Ectodermal cell (in vitro differentiated cells): ENCODE measurements around the gene SEPHS1.

Source experiments
- H3K27ac ChIP-seq: 2 replicates; pipeline ENCODE4 v1.7.0; 2013; ENCODE audit warnings: mild to moderate bottlenecking, low read depth, low read length; ENCODE audit not compliant: insufficient read depth, poor library complexity, severe bottlenecking
- H3K27me3 ChIP-seq: 2 replicates; pipeline ENCODE4 v1.7.0; 2013; ENCODE audit warnings: mild to moderate bottlenecking, low read length; ENCODE audit not compliant: insufficient read depth, control insufficient read depth, poor library complexity, severe bottlenecking
- H3K36me3 ChIP-seq: one replicate; pipeline ENCODE4 v1.7.0; 2013; ENCODE audit warnings: low read length; ENCODE audit not compliant: control insufficient read depth, insufficient read depth
- H3K4me1 ChIP-seq: one replicate; pipeline ENCODE4 v1.7.0; 2013; ENCODE audit warnings: low read length; ENCODE audit not compliant: control insufficient read depth, insufficient read depth
- H3K4me3 ChIP-seq: 2 replicates; pipeline ENCODE4 v1.7.0; 2013; ENCODE audit warnings: low read depth, low read length, control low read depth; ENCODE audit not compliant: insufficient read depth
- H3K9me3 ChIP-seq: 2 replicates; pipeline ENCODE4 v1.7.0; 2013; ENCODE audit warnings: mild to moderate bottlenecking, low read length, moderate library complexity; ENCODE audit not compliant: control insufficient read depth
- WGBS, 2 experiments: methylation state at CpG; one replicate each; pipeline ENCODE4 v1.1.7; 2013; ENCODE audit warnings: missing lambda C conversion rate in 2 of 2; 5-methylcytosine and 5-hydroxymethylcytosine counted together

The SEPHS1 gene

DNA sequence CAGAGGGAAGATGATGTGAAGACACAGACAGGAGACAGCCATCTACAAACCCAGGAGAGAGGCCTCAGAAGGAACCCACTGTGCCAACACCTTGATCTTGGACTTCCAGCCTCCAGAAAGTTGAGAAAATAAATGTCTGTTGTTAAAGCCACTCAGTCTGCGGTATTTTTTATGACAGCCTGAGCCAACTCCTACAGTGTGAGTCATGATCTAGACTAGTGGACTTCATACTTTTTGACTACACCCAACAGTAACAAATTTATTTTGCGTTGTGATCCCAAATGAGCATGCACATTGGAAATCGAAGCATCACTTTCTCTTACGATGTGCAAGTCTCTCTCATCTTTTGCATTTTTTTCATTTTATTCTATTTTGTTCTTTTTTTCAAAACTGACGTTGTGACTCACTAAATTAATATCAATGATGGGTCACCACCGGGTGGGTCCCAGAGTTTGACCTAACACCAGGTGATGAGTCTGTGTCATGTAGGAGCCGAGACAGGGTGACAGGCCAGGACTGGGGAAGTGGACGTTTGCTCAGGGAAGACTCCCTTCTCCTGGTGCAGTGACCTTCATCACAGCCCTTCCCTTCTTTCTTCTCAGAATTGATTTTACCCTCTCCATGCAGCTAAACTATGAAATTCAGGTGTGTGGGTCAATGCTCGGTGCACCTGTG is 77.1 kb downstream of the SEPHS1 start:
- H3K4me1 ChIP-seq = no peaks in the 10 kb centered on the region
- H3K9me3 ChIP-seq = no peaks in the 10 kb centered on the region
- no peak overlapping the region for H3K4me3 ChIP-seq
- no peaks in the 10 kb centered on the region for H3K36me3 ChIP-seq
- WGBS, 2 experiments = 89% methylated on average over 9 of the region's 9 CpGs
- no peaks in the 10 kb centered on the region for H3K27me3 ChIP-seq
- no peak overlapping the region for H3K27ac ChIP-seq

GRCh38 chr10:13268841-13269240 is 79.3 kb downstream of the SEPHS1 start:
- Histone ChIP-seq H3K4me3 (no peak overlapping the region), H3K9me3 (no peaks in the 10 kb centered on the region), H3K27ac (peak overlapping the region; percentile 52), H3K36me3 (no peaks in the 10 kb centered on the region), H3K27me3 (no peaks in the 10 kb centered on the region), H3K4me1 (no peaks in the 10 kb centered on the region)
- WGBS, 2 experiments = 54 to 68% methylated on average over 2 to 3 of the region's 3 CpGs

DNA sequence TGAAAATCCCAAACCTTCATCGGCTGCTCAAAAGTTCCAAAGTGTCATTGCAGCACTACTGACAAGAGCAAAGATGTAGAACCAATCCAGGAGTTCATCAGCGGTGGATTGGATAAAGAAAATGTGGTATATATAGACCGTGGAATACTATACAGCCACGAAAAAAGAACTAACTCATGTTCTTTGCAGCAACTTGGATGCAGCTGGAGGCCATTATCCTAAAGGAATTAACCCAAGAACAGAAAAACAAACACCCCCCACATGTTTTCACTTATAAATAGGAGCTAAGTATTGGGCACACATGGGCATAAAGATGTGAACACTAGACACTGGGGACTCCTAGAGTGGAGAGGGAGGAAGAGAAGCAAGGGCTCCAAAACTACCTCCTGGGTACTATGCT is 79.8 kb downstream of the SEPHS1 start:
- Histone ChIP-seq H3K27me3 (no peaks in the 10 kb centered on the region), H3K9me3 (no peaks in the 10 kb centered on the region), H3K4me3 (no peak overlapping the region), H3K4me1 (no peaks in the 10 kb centered on the region), H3K36me3 (no peaks in the 10 kb centered on the region), H3K27ac (no peak overlapping the region)
- 93 to 100% methylated on average over 3 to 4 of the region's 4 CpGs for WGBS, 2 experiments
